Coronary artery (tissue), 2 donors: Measurements from ENCODE around the gene UNC79.
A peak's percentile ranks its signal among the peaks of the same experiment; 100 is the strongest.
"Not testable (repeated sequence)": the region's sequence is repeated elsewhere in the genome, so short reads cannot be mapped to it uniquely, and the experiment has no call there.

Experiments
- DNase-seq: peaks from one replicate; pipeline ENCODE4 v3.0.0-alpha.2; 2017; ENCODE audit warnings: low spot score
- H3K27ac ChIP-seq, 2 donors: fragments of 200-600 bp; sonication (generic); one replicate each; pipeline ENCODE4 v1.5.1; 2016 to 2019
- H3K4me3 ChIP-seq: fragments of 200-600 bp; sonication (generic); 2 replicates; pipeline ENCODE4 v1.5.1; 2016; ENCODE audit warnings: mild to moderate bottlenecking, moderate library complexity
- CTCF ChIP-seq: fragments of 200-600 bp; sonication (generic); IDR thresholded peaks from one replicate; pipeline ENCODE4 v1.5.1; 2019; ENCODE audit warnings: antibody characterized with exemption

UNC79 gene

GRCh38 chr14:93430315-93431035 is at the start of gene UNC79:
Gene UNC79, plus strand, starts transcription at chr14:93430939. Its CDS starts 91 bp downstream, at chr14:93431030.
- H3K27ac ChIP-seq: no peak within 1 kb of the TSS
- no peak for DNase-seq
- H3K4me3 ChIP-seq: peak within 1 kb of the TSS; percentile 49
- no peak for TF ChIP-seq CTCF

GRCh38 chr14:93381644-93382043 is 49.1 kb upstream of the UNC79 start:
- TF ChIP-seq CTCF: no peak
- no peak for DNase-seq
- no peak overlapping the region for H3K27ac ChIP-seq

GRCh38 chr14:93384256-93384655 is 46.5 kb upstream of the UNC79 start:
- DNase-seq, H3K4me3 ChIP-seq, H3K27ac ChIP-seq: not testable (repeated sequence)

More at GRCh38 chr14:93381644-93382043, 49.1 kb upstream of the UNC79 start:
- no peak overlapping the region for H3K4me3 ChIP-seq

- DNase-seq: no peak
- no peak for TF ChIP-seq CTCF
- no peak overlapping the region for H3K27ac ChIP-seq
Measured at GRCh38 chr14:93395231-93395630, 35.5 kb upstream of the UNC79 start.

GRCh38 chr14:93396456-93396855 is 34.3 kb upstream of the UNC79 start:
- Histone ChIP-seq H3K4me3 (no peak overlapping the region), H3K27ac (no peak overlapping the region)
- no peak for TF ChIP-seq CTCF
- no peak for DNase-seq

More at GRCh38 chr14:93395231-93395630, 35.5 kb upstream of the UNC79 start:
- no peak overlapping the region for H3K4me3 ChIP-seq

- Histone ChIP-seq H3K27ac (no peak overlapping the region), H3K4me3 (no peak overlapping the region)
- no peak for DNase-seq
- TF ChIP-seq CTCF: no peak
Measured at GRCh38 chr14:93398491-93398890, 32.2 kb upstream of the UNC79 start.

- no peak for DNase-seq
- no peak for TF ChIP-seq CTCF
- Histone ChIP-seq H3K27ac (no peak overlapping the region), H3K4me3 (no peak overlapping the region)
Measured at GRCh38 chr14:93402951-93403350, 27.8 kb upstream of the UNC79 start.
